Hindlimb muscle (tissue), 1 donor: Measurements from ENCODE around the gene SLC6A1. TPM values are rescaled to one million over a fixed set of nuclear protein-coding genes. Genes with fewer than 3 reads are reported as not detected.
"Not testable (repeated sequence)": the region's sequence is repeated elsewhere in the genome, so short reads cannot be mapped to it uniquely, and the experiment has no call there.

Experiments used
- DNase-seq: peaks from one replicate; pipeline ENCODE4 v3.0.0-alpha.2; 2013
- polyA plus RNA-seq: library from polyadenylated mRNA; unstranded; fragments of 120-200 nt; gene quantifications from one replicate; pipeline ENCODE4 v1.2.1, GENCODE V29; 2013; ENCODE audit not compliant: insufficient read length

Gene SLC6A1
- polyA plus RNA-seq, 1 donor: 2.1 TPM

GRCh38 chr3:11022115-11022514 is 29.6 kb downstream of the SLC6A1 start:
- no peak for DNase-seq

- no peak for DNase-seq
These were observed 31.6 kb downstream of the SLC6A1 start for GRCh38 chr3:11024181-11024580.

- DNase-seq: no peak
These were observed 37.4 kb downstream of the SLC6A1 start for GRCh38 chr3:11029948-11030347.

DNA sequence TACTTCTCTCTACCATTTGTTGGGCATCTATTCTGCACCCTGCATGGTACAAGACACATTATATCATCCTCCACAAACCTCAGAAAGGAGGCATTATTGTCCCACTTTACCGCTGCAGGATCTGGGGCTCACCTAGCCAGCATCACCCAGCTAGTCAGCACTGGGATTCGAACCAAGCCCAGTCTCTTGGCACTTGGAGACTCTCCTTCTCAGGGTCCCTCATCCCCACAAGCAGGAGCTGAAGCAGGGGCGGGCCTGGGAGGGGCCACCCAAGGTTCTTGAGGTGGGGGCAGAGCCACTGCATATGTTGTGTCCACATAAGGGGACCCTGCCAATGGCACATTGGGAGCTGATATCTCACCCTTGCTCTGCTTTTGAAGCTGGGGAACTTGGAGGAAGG is 41.3 kb downstream of the SLC6A1 start:
- DNase-seq: no peak

DNA sequence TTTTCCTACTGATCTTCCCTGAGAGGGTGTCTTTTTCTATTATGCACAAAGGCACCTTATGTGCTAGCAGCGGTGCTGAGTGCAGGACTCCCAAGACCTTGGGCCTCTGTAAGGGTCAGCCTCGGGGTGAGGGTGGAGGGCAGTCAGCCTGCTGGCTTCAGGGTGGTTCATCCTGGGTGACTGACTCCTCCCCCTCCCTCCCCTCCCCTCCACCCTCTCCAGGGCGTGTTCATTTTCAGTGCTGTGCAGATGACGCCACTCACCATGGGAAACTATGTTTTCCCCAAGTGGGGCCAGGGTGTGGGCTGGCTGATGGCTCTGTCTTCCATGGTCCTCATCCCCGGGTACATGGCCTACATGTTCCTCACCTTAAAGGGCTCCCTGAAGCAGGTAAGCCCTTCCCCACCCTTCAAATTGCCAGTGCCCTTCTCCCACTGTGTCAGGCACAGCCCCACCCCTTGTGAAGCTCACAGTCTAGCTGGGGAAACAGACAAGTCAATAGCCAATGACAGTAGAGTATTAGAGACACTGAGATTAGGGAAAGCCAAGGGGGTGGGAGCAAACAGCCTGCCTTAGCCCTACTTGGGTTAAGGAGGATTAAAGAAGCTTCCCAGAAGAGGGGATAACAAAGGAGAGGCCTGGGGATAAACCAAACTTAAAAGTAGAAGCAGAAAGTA is 41.9 kb downstream of the SLC6A1 start:
- DNase-seq: no peak

DNA sequence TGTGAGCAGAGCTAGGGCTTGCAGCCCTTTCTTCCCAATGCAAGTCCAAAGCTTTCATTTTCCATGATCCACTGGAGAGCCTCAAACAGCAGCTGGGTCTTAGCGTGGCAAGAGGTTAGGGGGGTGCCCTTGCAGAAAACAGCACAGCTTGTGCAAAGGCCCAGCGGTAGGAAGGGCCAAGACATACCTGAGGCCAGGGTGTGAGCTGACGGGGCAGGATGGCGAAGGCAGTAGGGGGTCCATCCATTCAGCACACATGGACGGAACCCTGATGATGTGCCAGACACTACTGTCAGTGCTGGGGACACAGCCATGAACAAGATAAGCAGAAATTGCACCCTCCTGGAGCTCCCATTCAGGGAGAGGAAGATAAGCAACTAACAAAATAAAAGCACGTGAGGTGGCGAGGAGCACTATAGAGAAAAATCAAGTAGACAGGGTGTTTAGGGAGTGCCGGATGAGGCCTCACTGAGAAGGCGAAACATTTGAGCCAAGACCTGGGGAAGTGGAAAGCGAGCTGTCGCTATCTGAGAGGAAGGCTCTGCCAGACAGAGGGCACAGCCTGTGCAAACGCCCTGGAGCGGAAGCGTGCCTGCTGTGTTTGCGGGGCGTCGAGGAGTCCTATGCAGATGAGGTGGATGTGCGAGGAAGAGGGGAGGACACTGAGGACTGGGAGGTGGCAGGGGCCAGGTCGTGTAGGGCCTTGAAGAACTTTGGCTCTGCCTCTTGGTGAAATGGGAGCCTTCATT is 43.4 kb downstream of the SLC6A1 start:
- DNase-seq: no peak

GRCh38 chr3:11037241-11037873 is 44.8 kb downstream of the SLC6A1 start:
- DNase-seq: no peak

DNA sequence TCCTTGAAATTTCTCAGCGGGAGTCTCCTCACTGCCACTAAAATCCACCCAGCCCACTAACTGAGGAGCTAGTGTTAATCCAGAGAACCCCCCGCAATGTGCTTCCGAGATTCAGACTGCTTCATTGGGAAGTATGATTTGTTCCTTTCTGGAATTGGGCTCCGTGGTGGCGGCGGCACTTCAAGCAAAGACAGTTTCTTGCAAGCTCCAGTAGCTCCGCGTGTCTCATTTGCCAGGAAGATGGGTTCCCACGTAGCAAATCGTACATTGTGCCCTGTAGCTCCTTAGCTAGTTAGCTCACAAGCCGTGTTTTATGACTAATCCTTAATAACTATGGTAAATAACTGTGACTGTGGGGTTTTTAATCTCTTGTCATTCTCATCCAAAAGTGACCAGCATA is 45.4 kb downstream of the SLC6A1 start:
- no peak for DNase-seq

DNA sequence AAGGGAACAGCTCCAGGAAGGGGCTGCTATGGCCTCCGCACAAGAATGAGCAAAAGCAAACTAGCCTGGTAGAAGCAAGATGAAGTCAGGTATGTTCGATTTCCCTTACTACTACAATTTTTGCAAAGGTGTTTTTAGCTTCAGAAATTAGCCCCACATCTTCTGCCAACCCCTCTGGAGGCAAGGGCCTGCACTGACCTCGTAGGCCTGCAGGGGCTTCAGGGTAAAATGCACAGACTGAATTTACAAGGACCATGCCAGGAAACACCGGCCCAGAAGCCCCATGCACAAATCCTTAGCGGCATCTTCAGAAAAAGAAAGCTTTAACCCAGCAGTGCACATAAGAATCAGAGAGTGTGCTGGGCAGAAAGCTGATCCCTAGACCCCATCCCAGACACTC is 53.0 kb downstream of the SLC6A1 start:
- DNase-seq: no peak

GRCh38 chr3:11047500-11047899 is 55.0 kb downstream of the SLC6A1 start:
- no peak for DNase-seq

DNA sequence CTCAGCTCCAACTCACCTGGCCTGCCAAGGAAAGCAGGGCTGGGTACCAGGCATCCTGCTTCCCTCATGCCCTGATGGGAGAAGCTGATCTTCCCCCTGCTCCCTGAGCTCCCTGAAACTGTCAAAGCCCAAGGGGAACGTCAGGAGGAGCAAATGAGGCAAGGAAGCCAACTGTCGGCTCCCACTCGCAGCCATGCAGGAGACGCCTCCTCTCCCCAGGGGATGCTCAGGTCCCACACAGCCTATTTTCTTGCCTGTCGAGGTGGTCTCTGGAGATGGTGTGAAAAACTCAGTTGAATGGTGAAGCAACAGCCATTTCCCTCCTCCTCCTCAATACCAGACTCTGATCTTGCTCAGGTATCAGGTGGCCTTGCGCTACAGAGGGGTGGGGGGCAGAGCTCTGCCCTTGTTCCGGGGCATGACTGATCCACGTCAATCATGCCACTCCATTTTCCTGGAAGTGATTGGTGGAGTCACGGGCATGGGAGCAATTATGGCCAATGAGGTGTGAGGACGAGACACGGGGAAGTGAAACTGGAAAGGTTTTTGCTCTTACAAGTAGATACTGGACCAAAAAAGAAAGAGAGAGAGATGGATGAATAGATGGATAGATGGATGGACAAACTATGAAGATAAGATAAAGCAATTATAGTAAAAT is 58.2 kb downstream of the SLC6A1 start:
- DNase-seq: no peak

DNA sequence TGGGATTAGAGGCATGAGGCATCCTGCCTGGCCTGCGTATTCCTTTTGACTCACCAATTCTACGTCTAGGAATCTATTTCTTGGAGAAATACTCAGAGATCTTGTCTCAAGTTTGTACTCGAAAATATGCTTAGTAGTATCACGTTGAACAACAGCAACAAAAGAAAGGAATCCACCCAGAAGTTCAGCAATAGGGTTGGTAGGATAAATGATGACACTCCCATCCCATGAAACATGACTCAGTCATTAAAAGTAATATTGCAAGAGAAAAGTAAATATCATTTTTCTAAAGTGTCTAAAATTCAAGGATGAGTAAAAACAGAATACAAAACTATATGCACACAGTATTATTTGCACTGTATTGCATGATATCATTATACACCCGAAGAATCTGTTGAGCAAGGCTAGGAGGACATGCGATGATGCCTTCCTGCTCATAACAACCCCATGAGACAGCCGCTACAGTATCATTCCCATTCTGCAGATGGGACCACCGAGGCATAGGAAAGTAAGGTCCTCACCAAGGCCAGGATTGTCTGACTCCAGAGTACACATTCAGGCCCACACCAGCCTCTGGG is 61.5 kb downstream of the SLC6A1 start:
- no peak for DNase-seq

DNA sequence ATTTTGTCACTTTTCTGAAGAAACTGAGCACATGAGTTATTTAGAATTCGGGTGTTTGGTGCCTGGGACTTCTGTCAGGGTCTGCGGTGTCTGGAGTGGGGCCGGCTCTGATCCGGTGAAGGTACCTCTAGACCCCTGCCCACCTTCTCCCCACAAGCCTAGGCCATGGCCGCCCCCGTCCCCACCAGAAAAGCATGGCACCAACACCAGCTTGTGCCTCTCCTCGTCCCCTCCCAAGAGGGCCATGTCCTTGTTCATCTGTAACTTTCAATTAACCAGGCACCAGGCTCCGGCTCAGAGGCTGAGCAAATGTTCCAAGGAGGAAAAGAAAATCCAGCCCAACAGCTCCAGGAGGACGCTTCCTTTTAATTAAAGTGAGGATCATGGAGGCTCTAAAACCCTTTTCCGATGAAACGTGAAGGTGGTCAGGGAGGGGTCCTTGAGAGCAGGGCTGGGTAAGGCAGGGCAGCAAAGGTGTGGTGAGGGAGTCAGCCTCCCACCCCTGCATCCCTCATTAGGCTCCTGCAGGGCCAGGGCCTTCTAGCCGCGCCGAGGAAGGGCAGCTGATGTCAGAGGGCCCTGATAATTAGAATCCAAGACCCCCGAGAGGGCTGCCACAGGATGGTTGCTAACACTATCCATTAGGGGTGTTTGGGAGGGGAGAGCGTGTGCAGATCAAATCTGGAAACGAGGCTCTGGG is 62.3 kb downstream of the SLC6A1 start:
- no peak for DNase-seq

- no peak for DNase-seq
These were observed 62.9 kb downstream of the SLC6A1 start for GRCh38 chr3:11055496-11055895.

GRCh38 chr3:11056531-11057050 is 64.0 kb downstream of the SLC6A1 start:
- no peak for DNase-seq

GRCh38 chr3:11057655-11058054 is 65.1 kb downstream of the SLC6A1 start:
- no peak for DNase-seq

- peak; percentile 44 for DNase-seq
These were observed 66.7 kb downstream of the SLC6A1 start for GRCh38 chr3:11059090-11059798.

DNA sequence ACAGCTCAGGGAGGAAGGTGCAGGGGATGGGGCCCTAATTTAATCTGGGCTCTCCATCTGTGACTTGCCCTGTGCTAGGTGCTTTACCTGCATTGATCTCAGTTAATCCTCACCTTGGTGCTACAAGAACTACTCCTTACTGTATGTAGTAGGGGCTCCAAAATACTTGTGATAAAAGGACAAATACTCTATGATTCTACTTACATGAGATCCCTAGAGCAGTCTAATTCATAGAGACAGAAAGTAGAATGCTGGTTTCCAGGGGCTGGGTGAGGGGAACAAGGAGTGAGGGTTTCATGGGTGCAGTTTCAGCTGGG is 67.2 kb downstream of the SLC6A1 start:
- DNase-seq: no peak

GRCh38 chr3:11060500-11061251 is 68.1 kb downstream of the SLC6A1 start:
- DNase-seq: peak; percentile 64

- DNase-seq: not testable (repeated sequence)
These were observed 68.8 kb downstream of the SLC6A1 start for GRCh38 chr3:11061268-11061871.
